GM06990 (cell line): ENCODE results near the gene TLE1.
A peak's percentile ranks its signal among the peaks of the same experiment; 100 is the strongest.
"Not testable (repeated sequence)": the region's sequence is repeated elsewhere in the genome, so short reads cannot be mapped to it uniquely, and the experiment has no call there.

Source experiments
- DNase-seq: peaks from one replicate; pipeline ENCODE4 v3.0.0-alpha.2; 2011; ENCODE audit not compliant: insufficient read length; ENCODE audit errors: extremely low read depth
- H3K27me3 ChIP-seq: replicated peaks from 2 replicates; pipeline ENCODE4 v1.6.0; 2011; ENCODE audit warnings: low read length; ENCODE audit not compliant: control insufficient read depth, insufficient read depth
- H3K36me3 ChIP-seq: 2 replicates; pipeline ENCODE4 v1.5.1; 2011; ENCODE audit warnings: low read length; ENCODE audit not compliant: control insufficient read depth, insufficient read depth
- H3K4me3 ChIP-seq: replicated peaks from 2 replicates; pipeline ENCODE4 v1.5.1; 2011; ENCODE audit warnings: low read depth, mild to moderate bottlenecking, control low read depth, low read length
- TF ChIP-seq, protein P1 (sequence below): IDR thresholded peaks from 2 replicates; pipeline ENCODE4 v1.5.1; 2011; ENCODE audit warnings: low read length, control low read depth, mild to moderate bottlenecking, inconsistent platforms; ENCODE audit not compliant: insufficient read depth, poor library complexity, severe bottlenecking

TLE1 gene

GRCh38 chr9:81716409-81716808 lies 27.1 kb upstream of the TLE1 start:
- H3K4me3 ChIP-seq = no peak overlapping the region
- H3K36me3 ChIP-seq = no peaks in the 10 kb centered on the region
- TF ChIP-seq, protein P1, sequence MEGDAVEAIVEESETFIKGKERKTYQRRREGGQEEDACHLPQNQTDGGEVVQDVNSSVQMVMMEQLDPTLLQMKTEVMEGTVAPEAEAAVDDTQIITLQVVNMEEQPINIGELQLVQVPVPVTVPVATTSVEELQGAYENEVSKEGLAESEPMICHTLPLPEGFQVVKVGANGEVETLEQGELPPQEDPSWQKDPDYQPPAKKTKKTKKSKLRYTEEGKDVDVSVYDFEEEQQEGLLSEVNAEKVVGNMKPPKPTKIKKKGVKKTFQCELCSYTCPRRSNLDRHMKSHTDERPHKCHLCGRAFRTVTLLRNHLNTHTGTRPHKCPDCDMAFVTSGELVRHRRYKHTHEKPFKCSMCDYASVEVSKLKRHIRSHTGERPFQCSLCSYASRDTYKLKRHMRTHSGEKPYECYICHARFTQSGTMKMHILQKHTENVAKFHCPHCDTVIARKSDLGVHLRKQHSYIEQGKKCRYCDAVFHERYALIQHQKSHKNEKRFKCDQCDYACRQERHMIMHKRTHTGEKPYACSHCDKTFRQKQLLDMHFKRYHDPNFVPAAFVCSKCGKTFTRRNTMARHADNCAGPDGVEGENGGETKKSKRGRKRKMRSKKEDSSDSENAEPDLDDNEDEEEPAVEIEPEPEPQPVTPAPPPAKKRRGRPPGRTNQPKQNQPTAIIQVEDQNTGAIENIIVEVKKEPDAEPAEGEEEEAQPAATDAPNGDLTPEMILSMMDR = no peak
- no peaks in the 10 kb centered on the region for H3K27me3 ChIP-seq
- DNase-seq = no peak

DNA sequence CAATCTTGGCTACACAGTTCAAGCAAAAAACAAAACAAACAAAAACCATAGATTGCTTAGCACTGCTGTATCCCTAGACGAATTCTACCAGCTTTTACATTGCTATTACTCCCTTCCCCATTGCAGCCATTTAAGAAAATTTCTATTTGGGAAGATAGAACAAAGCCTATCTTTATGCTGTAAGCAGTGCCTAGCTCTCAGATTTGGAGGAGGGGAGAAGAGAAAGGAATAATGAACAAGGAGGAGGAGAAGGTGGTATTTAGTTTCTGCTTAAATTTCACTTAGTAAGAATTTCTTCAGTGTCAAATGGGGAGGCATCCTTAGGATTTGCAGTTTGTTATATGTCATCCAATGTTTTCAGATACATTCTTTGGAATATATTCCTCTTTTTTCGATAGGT lies 16.2 kb upstream of the TLE1 start:
- H3K36me3 ChIP-seq = no peaks in the 10 kb centered on the region
- no peak for DNase-seq
- TF ChIP-seq, protein P1 = no peak

GRCh38 chr9:81694541-81694940 lies 5.2 kb upstream of the TLE1 start:
- no peak overlapping the region for H3K4me3 ChIP-seq

More for the DNA sequence above, 16.2 kb upstream of the TLE1 start:
- no peak overlapping the region for H3K4me3 ChIP-seq
- H3K27me3 ChIP-seq = no peaks in the 10 kb centered on the region

DNA sequence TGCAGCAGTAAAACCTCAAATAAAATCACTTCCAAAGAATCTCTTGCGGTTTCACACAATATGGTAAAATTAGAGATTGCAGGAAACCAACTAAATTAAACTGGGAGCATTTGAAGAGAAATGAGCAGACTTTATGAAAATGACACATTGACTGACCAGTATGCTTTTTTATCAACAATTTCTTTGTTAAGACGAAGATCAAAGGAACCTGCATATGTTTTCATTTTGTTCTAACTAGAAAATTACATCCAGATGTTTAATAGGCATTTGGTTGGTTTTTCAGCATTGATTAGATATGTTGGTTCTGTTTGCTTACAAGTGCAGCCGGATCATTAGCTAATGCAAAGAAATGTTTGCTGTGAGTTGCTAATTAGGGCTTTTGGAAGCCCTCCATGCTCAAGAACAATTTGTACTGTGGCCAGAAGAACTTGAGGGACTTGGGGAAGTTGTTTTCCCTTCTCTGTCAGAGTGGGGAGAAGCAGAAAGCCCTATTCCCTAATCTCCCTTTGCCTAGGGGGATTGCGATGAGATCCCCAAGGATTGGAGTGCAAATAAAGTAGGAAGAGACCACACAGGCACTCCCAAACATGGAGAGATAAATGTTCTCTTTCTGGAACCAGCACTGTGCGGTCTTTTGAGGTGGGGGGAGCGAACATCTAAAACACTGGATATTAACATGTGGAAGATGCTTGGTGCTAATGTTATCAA lies 4.5 kb upstream of the TLE1 start:
- Histone ChIP-seq H3K4me3 (no peak overlapping the region), H3K27me3 (no peaks in the 10 kb centered on the region; the same call in 1 of the 2 replicates), H3K36me3 (no peaks in the 10 kb centered on the region)
- no peak for DNase-seq
- TF ChIP-seq, protein P1 = no peak

More at GRCh38 chr9:81694541-81694940, 5.2 kb upstream of the TLE1 start:
- no peaks in the 10 kb centered on the region for H3K36me3 ChIP-seq
- TF ChIP-seq, protein P1 = no peak
- no peaks in the 10 kb centered on the region for H3K27me3 ChIP-seq
- no peak for DNase-seq

DNA sequence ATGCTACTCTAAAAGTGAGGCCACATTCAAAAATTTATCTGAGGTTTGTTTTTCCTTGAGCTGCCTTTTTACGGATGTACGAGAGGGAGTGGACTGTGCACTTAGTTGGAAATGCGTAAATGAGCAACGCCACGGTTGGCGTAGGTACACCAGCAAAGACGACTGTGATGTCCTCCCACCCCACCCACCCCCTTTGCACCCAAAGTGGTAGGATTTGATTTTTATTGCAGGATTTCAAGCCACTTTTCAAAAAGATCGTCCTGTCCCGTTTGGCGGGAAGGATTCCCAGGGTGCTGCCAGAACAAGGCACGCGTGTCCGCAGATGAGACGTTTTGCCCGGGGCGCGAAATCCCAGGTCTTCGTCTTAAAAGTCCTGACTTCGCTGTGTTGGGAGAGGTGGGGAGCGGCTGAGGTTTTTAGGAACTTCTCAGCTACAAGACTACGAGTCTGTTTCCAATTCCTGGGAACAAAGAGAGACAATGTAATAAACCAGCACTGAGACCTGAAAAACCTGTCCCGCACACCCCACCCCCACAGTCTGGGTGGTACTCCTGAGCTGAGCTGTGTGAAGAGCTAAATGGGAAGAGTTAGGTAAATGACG lies 1.0 kb upstream of the TLE1 start:
- TF ChIP-seq, protein P1 = no peak
- no peak for DNase-seq

DNA sequence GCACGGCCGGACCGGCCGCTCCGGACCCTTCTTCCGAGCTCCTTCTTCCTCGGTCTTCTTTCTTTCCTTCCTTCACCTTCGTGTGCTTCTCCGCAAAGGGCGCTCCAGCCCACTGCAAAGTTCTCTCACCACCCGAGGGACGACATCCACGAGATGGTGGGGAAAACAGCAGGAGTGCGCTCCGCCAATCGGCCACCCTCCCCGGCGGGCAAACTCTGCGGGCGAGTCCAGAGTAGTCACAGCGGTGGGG lies 329 bp downstream of the TLE1 start:
- peak overlapping the region; percentile 58 for H3K4me3 ChIP-seq
- not testable (repeated sequence) for H3K27me3 ChIP-seq, H3K36me3 ChIP-seq, DNase-seq

More for the DNA sequence above, 1.0 kb upstream of the TLE1 start:
- Histone ChIP-seq H3K36me3 (no peaks in the 10 kb centered on the region), H3K4me3 (no peak overlapping the region), H3K27me3 (no peaks in the 10 kb centered on the region; the same call in 1 of the 2 replicates)

DNA sequence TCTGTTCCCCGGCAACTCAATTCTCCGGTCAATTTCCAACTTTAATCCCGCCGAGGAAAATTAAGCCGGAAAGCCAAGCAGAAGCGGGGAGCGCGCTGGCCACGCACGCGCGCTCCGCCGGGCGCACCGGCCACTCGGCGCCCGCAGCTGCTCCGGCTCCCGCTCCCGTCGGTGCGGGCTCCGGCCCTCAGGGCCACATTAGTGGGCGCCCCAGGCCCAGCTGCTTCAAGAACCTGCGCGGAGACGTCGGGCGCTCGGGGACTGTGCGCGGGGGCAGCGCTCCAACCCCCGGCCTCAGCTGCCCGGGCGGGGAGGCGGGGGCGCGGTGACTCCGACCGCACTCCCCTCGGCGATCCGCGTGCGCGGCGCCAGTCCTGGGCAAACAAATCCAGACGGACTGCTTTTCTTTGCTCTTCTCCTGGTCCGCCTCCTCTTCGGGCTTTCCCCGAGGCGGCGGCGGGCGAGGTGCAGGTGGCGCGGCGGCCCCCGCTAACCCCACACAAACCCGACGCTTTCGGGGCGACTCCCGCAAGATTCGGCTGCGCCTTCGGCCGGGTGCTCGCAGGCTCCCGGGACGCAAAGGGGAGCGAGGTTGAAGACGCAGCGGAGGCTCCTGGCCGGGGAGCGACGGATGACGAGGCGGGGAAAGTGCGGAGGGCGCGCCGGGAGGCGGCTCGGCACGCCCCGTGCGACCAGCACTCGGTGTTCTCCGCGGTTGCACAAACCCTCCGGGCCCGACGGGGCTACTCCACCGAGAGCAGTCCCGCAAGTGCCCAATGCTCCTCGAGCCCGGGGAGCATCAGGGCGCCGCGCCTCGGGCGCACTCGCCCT lies 870 bp downstream of the TLE1 start:
- DNase-seq = peak; percentile 20
- not testable (repeated sequence) for H3K27me3 ChIP-seq
- H3K4me3 ChIP-seq = peak overlapping the region; percentile 58

More for the DNA sequence above, 870 bp downstream of the TLE1 start:
- H3K36me3 ChIP-seq = not testable (repeated sequence)
